Renal cortex interstitium (tissue), 11 donors: ENCODE measurements around the gene ADAM23. TPM values are rescaled to one million over a fixed set of nuclear protein-coding genes. Genes with fewer than 3 reads are reported as not detected.

ENCODE experiments used
- DNase-seq, 11 donors: peaks; one replicate each; pipeline ENCODE4 v3.0.0-alpha.2; 2013; ENCODE audit warnings: low read depth in 9 of 11, low spot score in 4 of 11; ENCODE audit errors: extremely low read depth in 1 of 11
- polyA plus RNA-seq, 3 donors: library from polyadenylated mRNA; unstranded; fragments of 120-200 nt; gene quantifications; one replicate each; pipeline ENCODE4 v1.2.1, GENCODE V29; 2013; ENCODE audit not compliant: insufficient read length in 3 of 3

Gene ADAM23
- polyA plus RNA-seq, 3 donors = 3.6 to 6.3 (median 6.1) TPM

DNA sequence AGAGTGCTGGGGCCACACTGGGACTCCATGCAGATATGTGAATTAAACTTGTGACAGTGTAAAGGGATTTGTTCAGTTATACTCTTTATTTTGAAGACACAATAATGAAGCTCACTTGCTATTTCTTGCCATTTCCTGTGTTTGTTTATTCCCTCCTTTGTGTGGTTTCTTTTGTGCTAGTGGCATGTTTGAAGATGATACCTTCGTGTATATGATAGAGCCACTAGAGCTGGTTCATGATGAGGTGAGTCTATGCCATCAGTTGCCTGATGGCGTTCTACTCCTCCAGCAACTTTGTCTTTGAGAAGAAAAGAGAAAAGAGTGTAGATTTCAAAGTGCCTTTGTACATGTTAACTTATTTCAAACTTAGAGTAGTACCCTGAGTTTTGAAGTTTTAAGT lies 99.7 kb downstream of the ADAM23 start:
- DNase-seq = no peak

DNA sequence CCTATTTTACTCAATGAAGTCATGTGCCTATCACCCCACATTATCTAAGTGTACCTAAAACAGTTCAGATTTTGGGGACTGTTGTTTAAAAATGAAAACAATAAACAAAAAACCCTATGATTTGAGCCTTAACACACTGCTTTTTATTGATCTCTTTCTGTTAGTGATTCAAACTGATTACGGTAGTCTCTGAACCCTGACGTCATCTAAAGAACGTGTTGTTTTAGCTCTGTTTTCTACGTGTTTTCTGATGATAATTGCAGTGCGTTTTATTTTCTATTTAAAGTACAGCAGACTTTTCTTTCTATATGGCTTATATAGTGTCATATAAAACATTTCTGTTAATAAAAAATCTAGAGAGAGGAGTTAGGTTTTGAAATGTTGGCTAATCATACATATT lies 105.1 kb downstream of the ADAM23 start:
- no peak for DNase-seq

DNA sequence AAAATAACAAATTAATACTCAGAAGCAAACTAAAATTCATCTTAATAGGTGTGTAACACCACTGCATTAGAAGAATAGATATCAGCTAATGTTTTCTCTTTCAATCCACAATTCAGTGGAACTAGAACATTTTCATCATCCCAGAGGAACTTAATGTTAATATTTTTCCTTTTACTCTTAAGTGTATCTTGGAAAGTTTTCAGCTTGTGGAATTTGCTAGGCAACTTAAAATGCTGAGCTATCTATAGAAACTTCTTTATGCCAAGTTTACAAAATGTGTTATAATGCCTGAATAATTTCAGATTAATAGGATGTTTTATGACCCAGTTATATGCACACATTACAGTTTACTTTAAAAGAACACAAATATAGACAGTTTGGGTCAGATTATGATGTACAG lies 112.4 kb downstream of the ADAM23 start:
- no peak for DNase-seq

DNA sequence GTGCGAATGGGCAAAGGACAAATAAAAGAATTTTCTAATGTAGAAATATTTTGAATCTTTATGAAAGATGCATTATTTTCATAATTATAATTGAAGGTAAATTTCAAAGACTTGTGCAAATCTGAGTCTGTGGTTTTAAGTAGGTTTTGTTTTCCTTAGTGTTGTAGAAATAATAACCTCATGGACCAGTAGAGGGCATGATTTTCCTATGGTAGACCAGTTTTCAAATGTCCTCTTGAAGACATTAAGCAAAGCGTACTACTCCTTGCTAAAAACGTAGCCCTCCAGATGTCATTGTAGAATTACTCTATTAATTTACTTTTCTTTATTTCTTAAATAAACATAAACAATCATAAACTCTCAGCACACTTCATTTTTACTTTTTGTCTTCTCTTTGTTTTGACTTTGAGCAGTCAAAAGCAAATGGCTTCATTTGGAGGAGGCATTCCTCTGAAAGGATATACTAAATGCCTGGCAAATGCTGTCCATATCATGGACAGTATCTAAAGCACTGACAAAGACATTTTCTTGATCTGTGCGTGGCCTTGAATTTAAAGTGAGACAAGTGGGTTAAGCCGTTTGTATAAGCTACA lies 113.1 kb downstream of the ADAM23 start:
- peak in 8 of 11 donors; percentile 7 to 22 (median 10) for DNase-seq

GRCh38 chr2:206557321-206557720 lies 114.0 kb downstream of the ADAM23 start:
- DNase-seq = no peak

DNA sequence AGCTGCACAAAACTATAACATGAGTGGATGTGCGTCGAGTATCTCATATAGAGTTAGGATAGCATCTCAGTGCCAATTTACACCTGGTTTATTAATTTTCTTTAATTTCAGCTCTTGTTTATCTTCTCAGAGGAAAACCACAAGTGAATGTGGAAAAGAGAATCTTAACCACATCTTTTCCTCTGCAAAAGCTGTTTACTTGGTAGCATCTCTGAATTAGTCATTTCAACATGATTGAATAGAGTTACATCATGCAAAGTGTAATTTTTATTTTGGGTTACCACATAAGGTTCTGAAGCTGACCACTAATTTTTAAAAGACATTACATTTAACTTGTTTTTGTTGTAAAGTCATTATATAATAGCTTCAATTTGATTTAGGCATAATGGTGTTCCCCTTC lies 115.2 kb downstream of the ADAM23 start:
- no peak for DNase-seq

DNA sequence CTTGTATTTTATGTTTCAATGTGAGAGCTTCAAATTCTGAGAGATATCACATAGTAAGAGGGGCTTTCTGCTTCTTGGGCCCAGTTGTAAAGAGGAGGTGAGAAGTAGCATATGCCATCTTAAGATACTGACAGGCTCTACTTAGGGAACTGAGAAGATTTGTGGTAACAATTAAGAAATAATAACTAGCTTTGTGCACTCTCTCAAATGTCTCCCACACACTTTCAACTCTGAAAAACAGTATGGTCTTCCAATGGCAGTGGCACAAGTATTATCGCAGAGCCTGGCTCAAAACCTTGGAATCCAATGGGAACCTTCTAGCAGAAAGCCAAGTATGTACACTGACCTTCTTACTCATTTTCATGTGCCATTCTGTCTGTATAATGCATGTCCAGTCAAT lies 118.6 kb downstream of the ADAM23 start:
- no peak for DNase-seq

GRCh38 chr2:206562375-206562774 lies 119.0 kb downstream of the ADAM23 start:
- DNase-seq = no peak

- DNase-seq = no peak
Observed at GRCh38 chr2:206563374-206563773, 120.0 kb downstream of the ADAM23 start.

DNA sequence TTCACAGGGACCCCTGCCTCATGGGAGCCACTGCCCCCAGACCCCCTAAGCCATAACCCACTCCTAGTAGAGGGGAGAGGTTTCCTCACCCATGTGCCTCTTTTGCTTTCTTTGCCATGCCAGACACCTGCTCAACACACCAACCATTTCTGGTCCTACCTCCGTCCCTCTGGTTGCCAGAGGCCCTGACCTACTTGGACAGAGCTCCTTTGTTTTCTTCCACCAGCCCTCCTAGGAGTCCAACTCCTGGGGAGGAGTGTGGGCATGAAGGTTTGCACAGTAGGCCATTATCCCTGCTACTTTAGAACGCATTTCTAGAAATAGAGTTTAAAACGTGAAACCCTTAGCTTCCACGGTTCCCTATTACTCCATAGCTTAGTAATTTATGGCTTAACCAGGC lies 122.3 kb downstream of the ADAM23 start:
- no peak for DNase-seq

DNA sequence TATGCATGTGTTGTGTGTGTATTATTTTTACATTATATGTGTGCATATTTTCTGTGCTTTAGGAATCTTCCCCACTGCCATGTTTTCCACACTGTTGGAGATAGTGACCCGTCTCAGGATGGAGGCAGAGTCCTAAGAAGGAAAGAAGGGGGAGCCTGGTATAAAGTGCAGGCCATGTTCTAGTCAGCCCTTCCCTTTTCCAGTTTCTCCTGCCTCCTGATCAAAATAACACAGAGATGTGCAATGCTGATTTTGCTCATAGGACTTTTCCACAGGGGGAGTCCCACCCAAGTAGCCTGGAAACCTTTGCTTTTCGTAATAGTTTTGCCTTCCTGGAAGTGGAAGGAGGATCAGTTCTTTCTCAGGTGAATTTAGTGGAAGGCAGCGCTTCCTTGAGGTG lies 126.1 kb downstream of the ADAM23 start:
- DNase-seq = no peak

- DNase-seq = no peak
Observed at GRCh38 chr2:206570199-206570598, 126.9 kb downstream of the ADAM23 start.

DNA sequence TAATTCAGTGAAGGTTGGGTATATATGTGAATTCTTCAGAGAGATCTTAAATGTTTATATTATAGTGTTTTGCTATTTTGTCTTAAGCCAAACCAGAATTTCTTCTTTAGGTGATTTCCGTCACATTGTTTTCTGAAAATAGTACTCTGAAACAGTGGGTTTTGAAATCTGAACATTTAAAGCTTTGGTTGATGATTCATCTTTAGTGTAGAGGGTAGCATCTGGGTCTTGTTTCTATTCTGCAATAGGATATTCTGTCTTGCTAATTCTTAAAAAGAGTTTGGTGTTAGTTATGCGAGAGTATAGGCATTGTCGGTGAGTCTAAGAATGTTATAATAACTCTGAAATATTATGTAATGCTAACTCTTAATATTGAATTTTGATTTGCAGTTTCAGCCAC lies 129.4 kb downstream of the ADAM23 start:
- no peak for DNase-seq

DNA sequence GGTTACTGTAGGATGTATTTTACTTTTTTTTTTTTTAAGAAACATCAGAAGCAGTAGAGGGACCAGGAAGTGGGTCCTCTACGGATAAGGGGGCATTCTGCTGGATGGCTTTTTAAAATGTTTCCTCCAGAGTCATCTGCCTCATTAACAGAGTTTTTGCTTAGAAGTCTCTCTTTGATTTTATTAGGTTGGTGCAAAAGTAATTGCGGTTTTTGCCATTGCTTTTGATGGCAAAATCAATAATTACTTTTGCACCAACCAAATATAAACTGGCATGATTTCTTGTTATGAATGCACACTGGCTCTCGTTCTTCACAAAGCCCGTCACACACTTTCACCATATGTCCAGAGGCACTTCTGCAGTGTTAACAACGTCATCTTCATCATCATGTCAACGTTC lies 130.5 kb downstream of the ADAM23 start:
- DNase-seq = no peak

DNA sequence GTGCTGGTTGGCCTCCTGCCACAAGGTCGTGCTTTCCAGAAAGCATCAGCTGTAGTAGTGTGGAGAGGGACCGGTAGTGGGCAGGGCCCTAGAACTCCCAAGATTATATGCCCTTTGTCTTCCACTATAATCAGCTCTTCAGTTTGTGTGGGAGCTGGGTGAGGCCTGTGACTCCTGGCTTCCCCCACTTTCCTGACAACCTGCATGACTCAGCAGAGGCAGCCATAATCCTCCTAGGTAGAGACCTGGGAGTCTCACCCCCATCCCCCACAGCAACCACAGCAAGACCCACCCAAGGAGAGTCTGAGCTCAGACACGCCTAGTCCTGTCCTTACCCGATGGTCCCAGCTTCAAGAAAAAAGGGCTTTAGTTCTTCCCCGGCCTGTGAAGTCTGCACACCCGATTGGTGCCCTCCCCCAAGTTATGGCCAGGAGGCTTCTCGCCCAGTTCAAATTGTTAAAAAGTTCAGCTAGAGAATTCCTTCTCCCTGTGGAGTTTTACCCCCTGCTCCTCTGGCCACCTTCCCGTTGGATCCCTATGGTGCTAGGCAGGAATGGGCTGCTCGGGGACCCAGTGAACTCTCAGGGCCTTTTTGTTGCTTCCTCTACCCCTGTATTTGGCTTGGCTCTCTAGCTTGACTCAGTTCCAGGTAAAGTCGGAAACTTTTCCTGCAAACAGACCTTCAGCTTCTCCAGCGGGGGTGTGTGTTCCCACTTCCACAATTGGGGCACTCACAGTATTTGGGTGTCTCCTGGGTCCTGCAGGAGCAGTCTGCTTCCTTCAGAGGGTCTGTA lies 141.2 kb downstream of the ADAM23 start:
- DNase-seq = no peak

- no peak for DNase-seq
Observed at GRCh38 chr2:206585335-206585734, 142.0 kb downstream of the ADAM23 start.

- no peak for DNase-seq
Observed at GRCh38 chr2:206586609-206587008, 143.3 kb downstream of the ADAM23 start.

- DNase-seq = no peak
Observed at GRCh38 chr2:206597717-206598218, 154.4 kb downstream of the ADAM23 start.

GRCh38 chr2:206603243-206603642 lies 159.9 kb downstream of the ADAM23 start:
- DNase-seq = no peak

- DNase-seq = no peak
Observed at GRCh38 chr2:206610451-206610850, 167.1 kb downstream of the ADAM23 start.

DNA sequence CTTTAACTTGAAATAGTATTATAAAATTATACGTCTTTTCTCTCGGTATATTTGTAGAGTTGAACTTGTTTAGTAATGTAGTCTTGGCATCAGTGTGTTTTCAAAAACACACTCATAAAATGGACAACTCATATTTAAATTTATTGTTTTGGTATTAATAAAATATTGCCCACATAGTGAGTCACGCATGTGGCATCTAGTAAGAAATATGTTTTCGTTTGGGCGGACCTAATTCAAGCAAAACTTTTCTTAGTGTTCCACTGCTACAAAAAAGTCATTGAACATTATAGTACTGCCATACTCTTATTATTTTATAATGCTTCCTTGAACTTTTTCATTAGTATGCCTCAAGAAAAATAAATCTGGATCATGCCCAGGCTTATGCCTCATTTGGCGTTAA lies 167.9 kb downstream of the ADAM23 start:
- no peak for DNase-seq
